ENCODE results near the gene CFAP52. TPM values are rescaled to one million over a fixed set of nuclear protein-coding genes. Genes with fewer than 3 reads are reported as not detected.
"Not testable (repeated sequence)": the region's sequence is repeated elsewhere in the genome, so short reads cannot be mapped to it uniquely, and the experiment has no call there.

CFAP52 gene, protein sequence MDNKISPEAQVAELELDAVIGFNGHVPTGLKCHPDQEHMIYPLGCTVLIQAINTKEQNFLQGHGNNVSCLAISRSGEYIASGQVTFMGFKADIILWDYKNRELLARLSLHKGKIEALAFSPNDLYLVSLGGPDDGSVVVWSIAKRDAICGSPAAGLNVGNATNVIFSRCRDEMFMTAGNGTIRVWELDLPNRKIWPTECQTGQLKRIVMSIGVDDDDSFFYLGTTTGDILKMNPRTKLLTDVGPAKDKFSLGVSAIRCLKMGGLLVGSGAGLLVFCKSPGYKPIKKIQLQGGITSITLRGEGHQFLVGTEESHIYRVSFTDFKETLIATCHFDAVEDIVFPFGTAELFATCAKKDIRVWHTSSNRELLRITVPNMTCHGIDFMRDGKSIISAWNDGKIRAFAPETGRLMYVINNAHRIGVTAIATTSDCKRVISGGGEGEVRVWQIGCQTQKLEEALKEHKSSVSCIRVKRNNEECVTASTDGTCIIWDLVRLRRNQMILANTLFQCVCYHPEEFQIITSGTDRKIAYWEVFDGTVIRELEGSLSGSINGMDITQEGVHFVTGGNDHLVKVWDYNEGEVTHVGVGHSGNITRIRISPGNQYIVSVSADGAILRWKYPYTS
- not detected for total RNA-seq

DNA sequence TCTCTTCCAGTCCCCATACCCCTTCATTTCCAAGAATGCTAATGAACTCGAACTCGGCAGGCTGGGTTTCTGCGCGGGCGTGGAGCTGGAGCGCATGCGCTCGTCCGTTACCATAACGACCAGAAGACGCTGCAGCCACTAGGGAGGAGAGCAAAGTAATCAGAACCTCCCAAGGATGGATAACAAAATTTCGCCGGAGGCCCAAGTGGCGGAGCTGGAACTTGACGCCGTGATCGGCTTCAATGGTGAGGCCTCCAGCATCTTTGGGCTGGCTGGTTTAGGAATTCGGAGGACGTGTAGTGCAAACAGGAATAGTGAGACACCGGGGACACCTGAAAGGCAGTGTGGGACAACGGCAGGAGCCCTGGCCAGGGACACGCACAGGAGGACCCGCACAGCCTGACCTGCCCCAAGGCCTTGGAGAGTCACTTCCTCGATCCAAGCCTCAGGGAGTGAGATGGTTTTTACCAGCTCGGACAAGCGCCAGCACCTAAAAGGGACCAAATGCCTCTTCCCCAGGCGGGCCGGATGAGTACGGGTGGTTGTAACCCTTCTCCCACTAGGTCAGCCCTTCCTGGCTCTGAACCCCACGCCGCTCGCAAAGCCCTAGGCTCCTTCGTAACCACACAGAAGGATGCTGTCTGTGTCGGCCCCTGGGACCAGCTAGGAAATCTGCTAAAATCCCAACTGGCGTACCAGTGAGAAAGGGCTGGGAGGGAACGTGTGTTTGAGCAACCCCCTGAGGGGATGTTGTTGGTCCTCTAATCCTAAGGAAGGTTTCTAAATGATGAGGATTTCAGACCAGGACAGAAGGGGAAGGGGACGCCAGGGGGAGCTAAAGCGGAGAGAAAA lies at the start of gene CFAP52:
Gene CFAP52, plus strand, starts transcription at position 122 of the 852 bp plus-strand sequence. Its CDS starts 54 bp downstream, at position 176.
- peak; percentile 82 for ATAC-seq

DNA sequence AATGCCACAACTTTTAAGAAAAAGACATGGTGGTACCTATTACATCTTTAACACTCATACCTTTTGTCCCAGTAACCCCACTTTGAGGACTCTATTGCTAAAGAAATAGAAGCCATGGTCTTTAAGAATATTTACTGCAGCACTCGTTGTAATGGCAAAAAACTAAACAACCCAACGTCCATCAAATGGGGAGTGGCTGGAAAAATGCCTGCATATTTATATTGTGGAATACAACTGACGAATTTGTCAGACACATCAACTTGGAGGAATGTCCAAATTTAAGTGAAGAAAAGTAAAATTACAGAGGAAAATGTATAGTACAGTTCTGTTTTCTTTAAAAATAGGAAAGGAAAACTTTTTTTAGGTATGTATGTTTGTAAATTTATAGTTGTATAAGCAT lies 48.7 kb upstream of the CFAP52 start:
- no peak for ATAC-seq

GRCh38 chr17:9529033-9529700 lies 47.3 kb upstream of the CFAP52 start:
- no peak for ATAC-seq

DNA sequence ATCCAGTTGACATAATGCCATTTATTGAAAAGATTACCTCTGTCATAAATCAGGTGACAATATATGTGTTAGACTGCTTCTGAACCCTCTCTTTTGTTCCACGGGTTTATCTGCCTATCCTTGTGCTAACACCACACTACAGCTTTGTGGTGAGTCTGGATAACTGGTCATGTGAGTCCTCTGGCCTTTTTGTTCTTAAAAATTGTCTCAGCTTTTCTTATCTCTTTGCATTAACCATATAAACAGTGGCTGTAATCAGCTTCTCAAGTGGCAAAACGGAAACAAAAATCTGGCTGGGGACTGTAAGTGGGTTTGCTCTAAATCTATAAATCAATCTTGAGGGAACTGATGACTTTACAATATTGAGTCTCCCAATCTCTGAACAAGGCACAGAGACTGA lies 45.4 kb upstream of the CFAP52 start:
- no peak for ATAC-seq

DNA sequence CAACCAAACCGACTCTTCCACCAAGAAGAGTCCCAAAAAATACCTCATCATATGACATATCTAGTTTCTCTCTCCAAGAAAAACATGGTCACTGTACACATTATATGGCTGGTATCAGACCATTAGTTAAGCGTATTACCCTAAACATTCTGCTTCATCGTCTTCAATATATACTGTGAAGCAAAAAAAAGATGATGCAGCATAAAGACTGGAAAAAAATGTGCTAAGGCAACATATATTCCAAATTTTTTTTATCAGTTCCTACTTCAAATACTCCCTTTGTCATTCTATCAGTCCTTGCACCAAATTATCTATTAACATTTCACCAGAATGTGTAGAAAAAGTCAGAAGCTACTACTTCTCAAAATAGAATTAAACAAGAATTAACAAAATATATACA lies 43.7 kb upstream of the CFAP52 start:
- no peak for ATAC-seq

DNA sequence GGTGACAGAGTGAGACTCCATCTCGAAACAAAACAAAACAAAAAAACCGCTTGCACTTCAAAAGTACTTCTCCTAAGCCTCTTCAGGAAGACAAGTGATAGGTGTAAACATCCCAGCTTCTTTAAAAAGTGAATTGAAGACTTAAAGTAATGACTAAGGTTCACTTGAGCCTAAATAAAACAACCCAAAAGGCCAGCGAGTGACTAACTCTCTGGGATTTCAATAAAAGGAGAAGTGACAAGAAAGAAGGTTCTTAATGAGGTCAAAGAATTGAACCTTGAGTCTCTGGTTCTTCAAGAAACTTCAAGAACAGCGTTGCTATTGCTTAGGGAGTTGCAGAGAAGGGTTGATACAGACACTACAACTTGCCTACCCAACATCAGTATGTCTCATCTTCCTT lies 43.0 kb upstream of the CFAP52 start:
- ATAC-seq: no peak

- no peak for ATAC-seq
Measured at GRCh38 chr17:9536061-9536460, 40.4 kb upstream of the CFAP52 start.

- ATAC-seq: no peak
Measured at GRCh38 chr17:9537177-9537776, 39.2 kb upstream of the CFAP52 start.

GRCh38 chr17:9538626-9539025 lies 37.8 kb upstream of the CFAP52 start:
- ATAC-seq: no peak

- no peak for ATAC-seq
Measured at GRCh38 chr17:9541718-9542117, 34.7 kb upstream of the CFAP52 start.

- no peak for ATAC-seq
Measured at GRCh38 chr17:9544221-9544620, 32.2 kb upstream of the CFAP52 start.

DNA sequence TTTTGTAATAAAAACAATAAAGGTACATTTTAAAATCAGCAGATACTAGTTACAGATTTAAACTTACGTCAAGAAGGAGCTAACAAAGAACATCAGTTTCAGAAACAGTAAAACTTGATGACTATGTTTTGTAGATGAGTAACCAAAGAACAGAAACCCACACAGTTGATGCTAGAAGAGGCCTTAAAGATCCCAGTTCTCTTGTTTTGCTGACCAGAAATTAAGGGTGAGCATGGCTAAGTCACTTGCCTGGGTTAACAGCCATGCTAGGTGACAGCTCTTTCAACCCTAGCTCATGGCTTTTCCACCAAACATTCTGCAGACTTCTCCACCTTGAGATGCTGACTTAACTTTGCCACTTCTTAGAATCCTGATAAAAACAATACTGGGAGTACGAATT lies 27.2 kb upstream of the CFAP52 start:
- no peak for ATAC-seq

DNA sequence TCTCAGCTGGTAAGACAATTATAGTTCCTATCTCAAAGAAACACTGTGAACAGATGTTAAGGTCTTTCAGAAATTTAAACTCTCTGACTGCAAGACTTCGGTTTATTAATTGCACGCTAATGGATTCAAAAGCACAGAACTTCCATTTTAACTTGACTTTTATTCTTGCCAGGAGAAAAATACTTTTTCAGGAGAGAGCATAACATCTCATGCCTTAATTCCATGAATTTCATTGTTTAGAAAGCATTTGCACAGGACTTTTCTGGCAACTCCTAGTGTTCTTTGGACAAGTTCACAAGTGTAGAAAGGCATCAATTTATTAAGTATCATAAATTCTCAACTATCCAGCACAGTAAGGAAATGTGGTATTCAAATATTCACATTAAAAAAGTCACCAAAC lies 23.3 kb upstream of the CFAP52 start:
- no peak for ATAC-seq

DNA sequence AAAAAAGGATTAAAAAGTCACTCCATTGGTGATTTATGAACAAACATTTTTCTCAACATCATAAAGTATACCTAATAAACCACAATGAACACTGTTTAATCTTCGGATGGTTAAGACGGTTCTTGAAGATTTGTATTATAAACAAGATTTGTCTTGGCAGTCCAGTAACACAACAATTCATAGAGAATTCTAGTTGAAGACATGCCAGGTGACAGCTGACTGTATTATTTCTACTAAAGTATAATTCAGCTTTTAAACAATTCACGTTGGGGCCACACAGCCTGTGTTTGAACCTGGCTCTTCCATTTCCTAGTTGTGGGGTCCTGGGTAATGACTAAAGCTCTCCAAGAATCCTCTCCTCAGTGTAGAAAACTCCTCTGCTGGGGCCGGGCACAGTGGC lies 22.8 kb upstream of the CFAP52 start:
- ATAC-seq: no peak

- ATAC-seq: peak; percentile 43
Measured at GRCh38 chr17:9554715-9555114, 21.7 kb upstream of the CFAP52 start.

GRCh38 chr17:9557161-9557755 lies 19.2 kb upstream of the CFAP52 start:
- no peak for ATAC-seq

DNA sequence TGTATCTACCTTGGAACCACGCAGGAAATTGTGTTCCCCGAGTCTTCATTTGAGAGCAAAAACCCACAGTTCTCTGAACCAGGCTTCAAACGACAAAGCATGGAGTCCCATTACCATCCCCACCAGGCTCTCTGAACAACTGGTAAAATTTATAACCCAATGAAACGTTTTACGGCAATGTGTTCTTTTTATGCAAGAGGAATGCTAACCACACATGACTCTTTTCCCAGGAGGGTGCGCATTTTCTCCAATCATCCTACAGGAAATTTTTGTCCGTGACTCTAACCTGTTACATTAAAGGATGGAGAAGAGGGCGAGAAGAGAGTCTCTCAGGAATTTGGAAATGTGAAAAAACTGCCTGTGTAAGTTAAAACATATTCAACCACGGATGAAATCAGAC lies 18.6 kb upstream of the CFAP52 start:
- no peak for ATAC-seq

GRCh38 chr17:9564104-9564503 lies 12.3 kb upstream of the CFAP52 start:
- ATAC-seq: no peak

GRCh38 chr17:9566067-9566466 lies 10.4 kb upstream of the CFAP52 start:
- ATAC-seq: no peak

- ATAC-seq: not testable (repeated sequence)
Measured at GRCh38 chr17:9566739-9567138, 9.7 kb upstream of the CFAP52 start.

GRCh38 chr17:9568004-9568403 lies 8.4 kb upstream of the CFAP52 start:
- ATAC-seq: no peak

All from esophagus mucosa (tissue), 1 donor.